GM18870 (cell line): ENCODE results near the gene PLXDC1.

Experiments used
- ATAC-seq: cut with Tn5 transposase; IDR thresholded peaks from one replicate; pipeline ENCODE4 v1.9.1; 2021; ENCODE audit warnings: moderate library complexity; ENCODE audit not compliant: unreplicated experiment

Gene PLXDC1

GRCh38 chr17:39018267-39019134, 132.9 kb downstream of the PLXDC1 start:
- no peak for ATAC-seq

- no peak for ATAC-seq
Measured at GRCh38 chr17:39016193-39017153, 135.0 kb downstream of the PLXDC1 start.

GRCh38 chr17:39015546-39015935, 135.9 kb downstream of the PLXDC1 start:
- ATAC-seq = no peak

GRCh38 chr17:39014795-39015545, 136.5 kb downstream of the PLXDC1 start:
- ATAC-seq = no peak

- ATAC-seq = no peak
Measured at GRCh38 chr17:39014044-39014794, 137.2 kb downstream of the PLXDC1 start.
